GM08714 (cell line): ENCODE measurements around the gene SOX6.

Source experiments
- H3K4me3 ChIP-seq: fragments of 200-500 bp; sonication (Bioruptor generic); 2 replicates; pipeline ENCODE4 v1.5.1; 2014; ENCODE audit warnings: mild to moderate bottlenecking, low read length, inconsistent platforms
- ZNF274 ChIP-seq: IDR thresholded peaks from 2 replicates; pipeline ENCODE4 v1.6.1; 2012; ENCODE audit warnings: mild to moderate bottlenecking, low read depth, low read length

SOX6 gene

GRCh38 chr11:16026849-16027248 is 329.5 kb downstream of the SOX6 start:
- no peak for TF ChIP-seq ZNF274
- H3K4me3 ChIP-seq, result no peak overlapping the region

- no peak overlapping the region for H3K4me3 ChIP-seq
- TF ChIP-seq ZNF274, result no peak
Observed at GRCh38 chr11:16018931-16019330, 337.4 kb downstream of the SOX6 start.

GRCh38 chr11:16016468-16016829 is 339.9 kb downstream of the SOX6 start:
- TF ChIP-seq ZNF274, result no peak
- no peak overlapping the region for H3K4me3 ChIP-seq

GRCh38 chr11:16015741-16016467 is 340.4 kb downstream of the SOX6 start:
- TF ChIP-seq ZNF274, result no peak
- H3K4me3 ChIP-seq, result no peak overlapping the region

GRCh38 chr11:16013649-16014275 is 342.6 kb downstream of the SOX6 start:
- no peak overlapping the region for H3K4me3 ChIP-seq
- TF ChIP-seq ZNF274, result no peak

GRCh38 chr11:16013242-16013641 is 343.1 kb downstream of the SOX6 start:
- H3K4me3 ChIP-seq, result no peak overlapping the region
- no peak for TF ChIP-seq ZNF274

GRCh38 chr11:16012125-16012751 is 344.1 kb downstream of the SOX6 start:
- no peak overlapping the region for H3K4me3 ChIP-seq
- no peak for TF ChIP-seq ZNF274

GRCh38 chr11:16011396-16011795 is 344.9 kb downstream of the SOX6 start:
- no peak for TF ChIP-seq ZNF274
- no peak overlapping the region for H3K4me3 ChIP-seq

GRCh38 chr11:16009021-16009420 is 347.3 kb downstream of the SOX6 start:
- H3K4me3 ChIP-seq, result no peak overlapping the region
- no peak for TF ChIP-seq ZNF274

GRCh38 chr11:16007514-16007913 is 348.8 kb downstream of the SOX6 start:
- no peak for TF ChIP-seq ZNF274
- no peak overlapping the region for H3K4me3 ChIP-seq

- TF ChIP-seq ZNF274, result no peak
- no peak overlapping the region for H3K4me3 ChIP-seq
Observed at GRCh38 chr11:16002942-16003341, 353.4 kb downstream of the SOX6 start.

- TF ChIP-seq ZNF274, result no peak
- H3K4me3 ChIP-seq, result no peak overlapping the region
Observed at GRCh38 chr11:16001899-16002426, 354.4 kb downstream of the SOX6 start.

GRCh38 chr11:16001044-16001568 is 355.2 kb downstream of the SOX6 start:
- no peak overlapping the region for H3K4me3 ChIP-seq
- TF ChIP-seq ZNF274, result no peak

- no peak overlapping the region for H3K4me3 ChIP-seq
- no peak for TF ChIP-seq ZNF274
Observed at GRCh38 chr11:16000065-16000464, 356.3 kb downstream of the SOX6 start.

GRCh38 chr11:15993345-15993744 is 363.0 kb downstream of the SOX6 start:
- no peak for TF ChIP-seq ZNF274
- no peak overlapping the region for H3K4me3 ChIP-seq
